Activated T-helper 2 cell treated with anti-CD3 and anti-CD28 coated beads, Interferon-gamma antibody, Interleukin-2, Interleukin-4, amounts not matched to agents 10 μg/mL and 5 μg/mL and 100 μg/mL, durations not matched to agents 14 hours and 24 hours and 36 hours (primary cell): Measurements from ENCODE around the gene HPS5. TPM values are rescaled to one million over a fixed set of nuclear protein-coding genes. Genes with fewer than 3 reads are reported as not detected.
"Not testable (repeated sequence)": the region's sequence is repeated elsewhere in the genome, so short reads cannot be mapped to it uniquely, and the experiment has no call there.

Source experiments
- DNase-seq: peaks from one replicate; pipeline ENCODE4 v3.0.0; 2021; ENCODE audit warnings: low spot score
- H3K27ac Mint-ChIP-seq: one replicate; pipeline ENCODE4 v1.8.0; 2021; ENCODE audit warnings: mixed read lengths
- H3K27me3 Mint-ChIP-seq: one replicate; pipeline ENCODE4 v1.8.0; 2021; ENCODE audit warnings: low read depth, mixed read lengths
- H3K36me3 Mint-ChIP-seq: one replicate; pipeline ENCODE4 v1.8.0; 2021; ENCODE audit warnings: low read depth, mixed read lengths
- H3K4me1 Mint-ChIP-seq: one replicate; pipeline ENCODE4 v1.8.0; 2021; ENCODE audit warnings: low read depth, mixed read lengths
- H3K4me3 Mint-ChIP-seq: one replicate; pipeline ENCODE4 v1.8.0; 2021; ENCODE audit warnings: low read depth, mild to moderate bottlenecking, moderate library complexity, mixed read lengths
- H3K9me3 Mint-ChIP-seq: one replicate; pipeline ENCODE4 v1.8.0; 2021; ENCODE audit warnings: mixed read lengths
- intact Hi-C: fragments of 100-400 bp; cut with micrococcal nuclease; formaldehyde crosslinking; loops from one replicate; pipeline ENCODE4 v1.15.1; 2023
- total RNA-seq: library from RNA; stranded (reverse); gene quantifications from 2 replicates; pipeline ENCODE4 v1.2.3, GENCODE V29; 2022

The HPS5 gene
- total RNA-seq, 1 donor from 2014 or later = 33.3 TPM

DNA sequence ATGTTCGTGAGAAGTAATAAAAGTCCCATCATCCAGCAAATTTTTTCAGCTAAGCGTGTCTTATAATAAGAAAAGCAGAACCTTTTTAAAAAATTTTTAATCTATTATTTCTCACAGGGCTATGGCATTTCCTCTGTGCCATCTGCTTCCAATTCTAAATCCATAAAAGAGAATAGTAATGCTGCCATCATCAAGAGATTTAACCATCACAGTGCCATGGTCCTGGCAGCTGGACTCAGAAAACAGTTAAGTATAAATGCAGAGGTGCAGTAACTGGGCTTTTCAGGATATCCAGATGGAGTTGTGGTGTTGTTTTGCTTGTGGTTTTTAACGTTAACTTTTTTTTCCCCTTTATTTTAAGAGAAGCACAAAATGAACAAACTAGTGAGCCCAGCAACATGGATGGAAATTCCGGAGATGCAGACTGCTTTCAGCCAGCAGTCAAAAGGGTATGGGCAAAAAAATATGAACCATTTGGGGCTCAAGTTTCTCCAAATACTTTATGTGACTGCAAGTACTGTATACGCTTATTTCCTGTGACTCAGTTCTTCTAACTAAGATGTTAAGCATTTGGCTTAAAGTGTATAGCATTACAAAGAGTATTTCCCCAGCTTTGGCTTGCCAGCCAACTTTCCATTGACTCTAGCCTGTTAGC is 25.7 kb upstream of the HPS5 start:
- Mint-ChIP-seq H3K4me1 (peaks cover 2% of the 10 kb centered on the region), H3K4me3 (no peak overlapping the region), H3K27ac (no peak overlapping the region), H3K36me3 (peaks cover 56% of the 10 kb centered on the region), H3K9me3 (no peaks in the 10 kb centered on the region), H3K27me3 (no peaks in the 10 kb centered on the region)
- DNase-seq = no peak
- intact Hi-C loops = no loop called here

DNA sequence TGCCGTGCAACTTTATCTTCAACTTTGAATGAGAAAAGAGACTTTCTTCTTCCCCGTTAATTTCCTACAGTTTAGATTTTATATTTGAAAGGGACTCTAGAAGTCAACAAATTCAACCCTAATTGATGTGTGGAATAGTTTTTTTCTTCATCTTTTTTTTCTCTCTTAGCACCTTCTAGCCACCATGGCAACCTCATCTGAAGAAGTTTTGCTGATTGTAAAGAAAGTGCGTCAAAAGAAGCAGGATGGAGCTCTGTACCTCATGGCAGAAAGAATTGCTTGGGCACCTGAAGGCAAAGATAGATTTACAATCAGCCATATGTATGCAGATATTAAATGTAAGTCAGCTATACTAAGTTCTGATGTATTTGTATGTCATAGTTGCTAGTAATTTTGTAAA is 11.0 kb upstream of the HPS5 start:
- Mint-ChIP-seq H3K27me3 (no peaks in the 10 kb centered on the region), H3K9me3 (no peaks in the 10 kb centered on the region), H3K4me3 (peak overlapping the region; percentile 37), H3K4me1 (peaks cover 51% of the 10 kb centered on the region), H3K36me3 (peaks cover 70% of the 10 kb centered on the region), H3K27ac (peak overlapping the region; percentile 67)
- intact Hi-C loops = no loop called here
- no peak for DNase-seq

- peak overlapping the region; percentile 55 for H3K4me3 Mint-ChIP-seq
- peaks cover 70% of the 10 kb centered on the region for H3K36me3 Mint-ChIP-seq
- no peak for DNase-seq
- peak overlapping the region; percentile 80 for H3K27ac Mint-ChIP-seq
- H3K9me3 Mint-ChIP-seq = no peaks in the 10 kb centered on the region
- intact Hi-C loops = no loop called here
- H3K27me3 Mint-ChIP-seq = no peaks in the 10 kb centered on the region
- H3K4me1 Mint-ChIP-seq = peaks cover 55% of the 10 kb centered on the region
Measured at GRCh38 chr11:18332302-18332701, 10.4 kb upstream of the HPS5 start.

DNA sequence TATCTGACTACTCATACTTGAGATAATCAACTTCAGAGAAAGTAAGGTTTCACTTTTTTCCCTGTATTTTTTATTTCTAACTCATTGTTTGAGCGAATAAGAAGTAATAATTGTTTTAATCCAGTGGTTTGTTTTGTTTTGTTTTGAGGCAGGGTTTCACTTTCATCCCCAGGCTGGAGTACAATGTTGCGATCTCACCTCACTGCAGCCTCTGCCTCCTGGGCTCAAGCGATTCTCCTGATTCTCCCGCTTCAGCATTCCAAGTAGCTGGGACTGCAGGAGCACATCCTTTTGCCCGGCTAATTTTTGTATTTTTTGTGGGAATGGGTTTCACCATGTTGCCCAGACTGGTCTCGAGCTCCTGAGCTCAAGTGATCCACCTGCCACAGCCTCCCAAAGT is 9.0 kb upstream of the HPS5 start:
- Mint-ChIP-seq H3K27me3 (no peaks in the 10 kb centered on the region), H3K36me3 (peaks cover 71% of the 10 kb centered on the region), H3K27ac (no peak overlapping the region), H3K4me1 (peaks cover 60% of the 10 kb centered on the region), H3K9me3 (no peaks in the 10 kb centered on the region), H3K4me3 (no peak overlapping the region)
- intact Hi-C loops = loop anchor here (1.0 kb wide), 1 partner anchor 9 kb away; the partner anchor contains the start of genes GTF2H1 and HPS5
- DNase-seq = no peak

DNA sequence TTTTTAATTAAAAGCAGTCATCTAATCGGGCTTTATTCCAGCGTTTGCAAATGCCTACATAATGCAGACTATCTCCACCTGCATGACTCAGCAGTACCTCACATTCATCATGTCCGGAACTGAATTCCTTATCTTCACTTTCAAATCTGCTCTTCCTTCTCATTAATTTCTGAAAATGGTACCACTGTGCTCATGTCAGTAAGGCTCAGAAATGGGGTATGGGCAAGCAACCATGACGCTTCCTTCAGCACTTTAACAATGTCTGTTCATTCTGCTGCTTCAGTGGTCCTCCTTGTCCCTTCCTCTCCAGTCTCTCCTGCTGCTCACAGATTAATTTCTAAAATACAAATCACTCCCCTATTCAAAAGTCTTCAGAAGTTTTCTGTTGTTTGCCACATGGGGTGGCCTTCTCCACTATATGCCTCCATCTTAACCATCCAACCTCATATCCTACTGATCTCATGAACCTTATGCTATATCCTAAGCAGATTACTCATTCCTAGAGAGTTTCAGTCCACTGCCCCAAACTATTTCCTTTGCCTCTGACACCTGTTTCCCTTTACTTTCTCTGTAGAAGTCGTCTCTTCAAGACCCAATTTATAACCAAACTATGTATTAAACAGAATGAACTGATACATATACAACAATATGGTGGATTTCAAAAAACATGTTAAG is 7.4 kb upstream of the HPS5 start:
- no peak for DNase-seq
- Mint-ChIP-seq H3K9me3 (no peaks in the 10 kb centered on the region), H3K4me1 (peaks cover 62% of the 10 kb centered on the region), H3K27me3 (no peaks in the 10 kb centered on the region), H3K27ac (peak overlapping the region; percentile 73), H3K4me3 (peak overlapping the region; percentile 15), H3K36me3 (peaks cover 72% of the 10 kb centered on the region)
- intact Hi-C loops = loop anchor here (10.0 kb wide), 1 partner anchor 215 kb away; no protein-coding TSS in a partner anchor

GRCh38 chr11:18324381-18324780 is 2.4 kb upstream of the HPS5 start:
- peaks cover 50% of the 10 kb centered on the region for H3K36me3 Mint-ChIP-seq
- intact Hi-C loops = loop anchor here (10.0 kb wide), 1 partner anchor 210 kb away; no protein-coding TSS in a partner anchor
- no peak overlapping the region for H3K27ac Mint-ChIP-seq
- no peak for DNase-seq
- no peaks in the 10 kb centered on the region for H3K9me3 Mint-ChIP-seq
- peak overlapping the region; percentile 92 for H3K4me3 Mint-ChIP-seq
- no peaks in the 10 kb centered on the region for H3K27me3 Mint-ChIP-seq
- peaks cover 57% of the 10 kb centered on the region for H3K4me1 Mint-ChIP-seq

GRCh38 chr11:18323881-18324280 is 1.9 kb upstream of the HPS5 start:
- intact Hi-C loops = loop anchor here (2.0 to 10.0 kb wide), 4 partner anchors 79 to 311 kb away; partner anchors contain the start of genes SERGEF and TSG101
- H3K4me1 Mint-ChIP-seq = peaks cover 59% of the 10 kb centered on the region
- H3K9me3 Mint-ChIP-seq, DNase-seq, H3K27me3 Mint-ChIP-seq: not testable (repeated sequence)
- H3K4me3 Mint-ChIP-seq = peak overlapping the region; percentile 92
- H3K27ac Mint-ChIP-seq = peak overlapping the region; percentile 56
- peaks cover 50% of the 10 kb centered on the region for H3K36me3 Mint-ChIP-seq

- peaks cover 62% of the 10 kb centered on the region for H3K4me1 Mint-ChIP-seq
- DNase-seq = no peak
- no peaks in the 10 kb centered on the region for H3K27me3 Mint-ChIP-seq
- H3K4me3 Mint-ChIP-seq = peak overlapping the region; percentile 92
- no peaks in the 10 kb centered on the region for H3K9me3 Mint-ChIP-seq
- intact Hi-C loops = loop anchor here (1.0 to 10.0 kb wide), 8 partner anchors 7 to 311 kb away; partner anchors contain the start of genes SERGEF, SPTY2D1 and TSG101
- peaks cover 50% of the 10 kb centered on the region for H3K36me3 Mint-ChIP-seq
- H3K27ac Mint-ChIP-seq = peak overlapping the region; percentile 98
Measured at GRCh38 chr11:18322818-18323570, 1.1 kb upstream of the HPS5 start.

GRCh38 chr11:18321578-18321968 is 367 bp downstream of the HPS5 start:
- H3K27ac Mint-ChIP-seq = peak overlapping the region; percentile 98
- H3K36me3 Mint-ChIP-seq = peaks cover 49% of the 10 kb centered on the region
- peak overlapping the region; percentile 92 for H3K4me3 Mint-ChIP-seq
- peaks cover 55% of the 10 kb centered on the region for H3K4me1 Mint-ChIP-seq
- no peak for DNase-seq
- H3K9me3 Mint-ChIP-seq = no peaks in the 10 kb centered on the region
- no peaks in the 10 kb centered on the region for H3K27me3 Mint-ChIP-seq
- intact Hi-C loops = loop anchor here (10.0 kb wide), 1 partner anchor 207 kb away; no protein-coding TSS in a partner anchor

DNA sequence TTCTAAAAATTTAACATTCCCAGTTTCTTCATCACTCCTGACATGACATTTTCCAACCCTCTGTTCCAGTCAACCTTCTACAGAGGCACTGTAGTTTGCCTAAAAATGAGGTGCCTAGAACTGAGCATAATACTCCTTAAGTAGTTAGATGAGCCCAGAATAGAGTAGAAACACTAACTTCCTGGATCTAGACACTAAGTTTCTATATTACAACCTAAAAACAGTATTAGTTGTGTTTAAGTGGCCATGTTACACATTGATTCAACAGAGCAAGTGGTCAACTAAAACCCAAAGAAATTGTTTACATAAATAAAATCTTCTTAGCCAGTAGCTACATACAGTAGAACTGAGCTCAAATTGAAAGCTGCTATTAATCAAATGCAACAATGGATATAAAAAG is 1.3 kb downstream of the HPS5 start:
- DNase-seq = no peak
- peaks cover 55% of the 10 kb centered on the region for H3K4me1 Mint-ChIP-seq
- peaks cover 47% of the 10 kb centered on the region for H3K36me3 Mint-ChIP-seq
- H3K9me3 Mint-ChIP-seq = no peaks in the 10 kb centered on the region
- H3K27ac Mint-ChIP-seq = peak overlapping the region; percentile 66
- H3K4me3 Mint-ChIP-seq = peak overlapping the region; percentile 80
- intact Hi-C loops = loop anchor here (10.0 kb wide), 1 partner anchor 206 kb away; no protein-coding TSS in a partner anchor
- H3K27me3 Mint-ChIP-seq = no peaks in the 10 kb centered on the region

- intact Hi-C loops = loop anchor here (10.0 kb wide), 1 partner anchor 205 kb away; no protein-coding TSS in a partner anchor
Measured at GRCh38 chr11:18319914-18320313, 2.0 kb downstream of the HPS5 start.

DNA sequence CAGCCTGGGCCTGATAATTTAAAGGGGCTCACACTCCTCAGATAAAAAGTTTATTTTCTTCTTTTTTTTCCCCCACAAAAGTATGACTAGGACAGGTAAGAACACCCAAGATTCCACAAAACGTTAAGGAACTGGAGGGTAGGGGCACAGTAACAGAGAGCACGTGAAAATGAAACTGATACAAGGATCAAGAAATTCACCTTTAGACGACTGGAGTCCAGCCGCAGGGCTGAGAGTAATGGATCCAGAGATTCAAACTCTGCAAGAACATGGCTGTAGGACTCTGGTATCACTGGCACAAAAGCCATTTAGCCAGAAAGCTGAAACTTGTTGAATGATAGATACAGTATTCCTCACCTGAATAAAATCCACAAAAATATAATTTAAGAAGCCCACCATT is 4.4 kb downstream of the HPS5 start:
- H3K4me1 Mint-ChIP-seq = peaks cover 44% of the 10 kb centered on the region
- intact Hi-C loops = no loop called here
- no peaks in the 10 kb centered on the region for H3K27me3 Mint-ChIP-seq
- H3K27ac Mint-ChIP-seq = no peak overlapping the region
- no peak for DNase-seq
- H3K4me3 Mint-ChIP-seq = no peak overlapping the region
- H3K9me3 Mint-ChIP-seq = no peaks in the 10 kb centered on the region
- H3K36me3 Mint-ChIP-seq = peaks cover 28% of the 10 kb centered on the region

More at GRCh38 chr11:18319914-18320313, 2.0 kb downstream of the HPS5 start:
- peak overlapping the region; percentile 46 for H3K27ac Mint-ChIP-seq
- peaks cover 40% of the 10 kb centered on the region for H3K36me3 Mint-ChIP-seq
- no peaks in the 10 kb centered on the region for H3K9me3 Mint-ChIP-seq
- no peak for DNase-seq
- H3K27me3 Mint-ChIP-seq = no peaks in the 10 kb centered on the region
- peaks cover 50% of the 10 kb centered on the region for H3K4me1 Mint-ChIP-seq
- peak overlapping the region; percentile 80 for H3K4me3 Mint-ChIP-seq
